Ammon's horn (tissue), 1 donor: ENCODE data around the gene MACROD2.
"Not testable (repeated sequence)": the region's sequence is repeated elsewhere in the genome, so short reads cannot be mapped to it uniquely, and the experiment has no call there.

Experiments
- DNase-seq: peaks from one replicate; pipeline ENCODE4 v3.0.0-alpha.2; 2016; ENCODE audit warnings: low spot score

MACROD2 gene

GRCh38 chr20:15451241-15451640, 1455.9 kb downstream of the MACROD2 start:
- DNase-seq, result no peak

- DNase-seq, result no peak
Measured at GRCh38 chr20:15455279-15455678, 1460.0 kb downstream of the MACROD2 start.

GRCh38 chr20:15461938-15462337, 1466.6 kb downstream of the MACROD2 start:
- DNase-seq, result no peak

DNA sequence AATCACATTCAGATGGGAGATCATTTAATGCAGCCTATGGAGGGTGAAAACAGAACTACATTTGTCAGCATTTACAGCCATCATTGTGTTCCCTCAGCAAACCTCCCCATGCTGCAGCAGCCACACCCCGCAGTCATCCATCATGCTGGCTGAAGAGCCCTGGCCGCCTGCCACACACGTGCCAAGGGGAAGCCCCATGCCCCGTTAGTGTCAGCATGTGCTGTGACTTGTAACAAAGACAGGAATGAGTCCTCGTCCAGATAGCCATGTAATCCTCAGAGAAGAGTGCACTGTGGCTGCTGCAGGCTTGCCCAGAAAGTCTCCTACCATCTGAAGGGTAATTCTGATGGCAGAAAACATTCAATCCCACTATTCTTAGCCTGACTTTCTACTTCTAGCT, 1480.2 kb downstream of the MACROD2 start:
- DNase-seq, result peak; percentile 19

DNA sequence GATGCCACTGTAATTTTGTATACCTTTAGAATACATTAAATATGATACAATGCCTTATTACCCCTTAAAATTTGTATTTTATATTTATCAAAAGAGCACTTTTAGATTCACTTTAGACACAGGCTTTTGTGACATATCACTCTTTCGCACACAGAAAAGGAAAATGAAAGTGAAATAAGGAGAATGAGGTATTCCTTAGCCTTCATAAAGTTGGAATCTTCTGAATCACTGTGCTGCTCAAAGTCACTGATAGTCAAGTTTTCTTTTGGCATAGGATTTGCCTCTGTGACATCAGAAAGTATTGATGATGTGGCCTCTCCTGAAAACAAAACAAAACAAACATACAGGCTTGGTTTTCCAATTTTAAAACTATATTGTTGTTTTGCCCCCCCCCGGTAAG, 1480.9 kb downstream of the MACROD2 start:
- no peak for DNase-seq

DNA sequence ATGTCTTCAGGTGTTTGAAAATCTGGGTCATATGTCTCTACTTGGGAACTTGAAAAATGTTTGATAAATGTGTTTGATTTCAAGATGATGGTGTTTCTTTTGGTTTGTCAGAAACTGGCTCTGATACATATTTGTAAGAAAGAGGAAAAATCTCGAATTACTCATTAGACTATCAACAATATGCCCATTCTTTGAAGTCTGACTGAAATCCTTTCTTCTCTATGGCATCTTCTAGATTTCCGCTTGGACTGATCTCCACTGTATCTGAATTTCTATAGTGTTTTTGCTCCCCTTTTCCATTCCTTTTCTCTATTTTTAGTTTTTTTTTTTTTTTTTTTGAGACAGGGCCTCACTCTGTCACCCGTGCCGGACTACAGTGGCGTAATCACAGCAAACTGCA, 1481.5 kb downstream of the MACROD2 start:
- no peak for DNase-seq

DNA sequence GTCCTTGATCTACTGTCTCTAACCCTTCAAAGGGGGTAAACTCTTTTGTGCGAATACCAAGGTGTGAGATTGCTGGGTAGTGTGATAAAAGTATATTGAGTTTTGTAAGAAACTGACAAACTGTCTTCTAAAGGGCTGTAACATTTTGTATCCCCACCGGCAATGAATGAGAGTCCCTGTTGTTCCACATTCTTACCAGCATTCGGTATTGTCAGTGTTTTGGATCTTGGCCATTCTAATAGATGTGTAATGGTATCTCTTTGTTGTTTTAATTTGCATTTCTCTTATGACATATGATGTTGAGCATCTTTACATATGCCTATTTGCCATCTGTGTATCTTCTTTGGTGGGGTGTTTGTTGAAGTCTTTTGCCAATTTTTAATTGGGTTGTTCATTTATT, 1487.2 kb downstream of the MACROD2 start:
- no peak for DNase-seq

- no peak for DNase-seq
Measured at GRCh38 chr20:15485519-15485918, 1490.2 kb downstream of the MACROD2 start.

GRCh38 chr20:15487030-15487429, 1491.7 kb downstream of the MACROD2 start:
- DNase-seq, result no peak

GRCh38 chr20:15487682-15488081, 1492.4 kb downstream of the MACROD2 start:
- DNase-seq, result no peak

GRCh38 chr20:15491575-15491974, 1496.3 kb downstream of the MACROD2 start:
- DNase-seq, result no peak

GRCh38 chr20:15494851-15495250, 1499.5 kb downstream of the MACROD2 start:
- DNase-seq, result no peak

DNA sequence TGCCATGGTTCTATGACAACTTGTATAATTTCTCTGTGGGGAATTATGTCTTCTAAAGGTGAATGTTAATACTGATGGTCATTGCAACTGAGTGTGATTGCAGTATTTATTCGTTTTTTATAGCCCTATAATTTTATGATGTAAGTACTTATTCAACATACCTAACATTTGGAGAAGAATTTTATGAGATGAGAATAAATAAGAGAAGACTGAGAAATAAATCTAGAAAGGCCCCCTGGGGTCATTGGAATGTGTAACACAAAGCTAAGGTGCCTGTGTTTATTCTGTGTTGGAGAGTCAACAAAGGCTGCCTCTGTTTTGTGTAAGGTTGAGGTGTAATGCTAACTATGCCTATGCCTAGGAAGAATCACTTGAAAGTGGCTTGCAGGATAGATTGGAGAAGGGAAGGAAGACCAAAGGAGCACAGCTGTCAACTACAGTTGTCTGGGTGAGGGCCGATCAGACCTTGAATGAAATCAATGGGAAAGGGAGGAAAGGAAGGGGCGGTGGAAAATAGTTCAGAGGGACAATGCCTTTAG, 1501.3 kb downstream of the MACROD2 start:
- DNase-seq, result no peak

- no peak for DNase-seq
Measured at GRCh38 chr20:15498926-15499325, 1503.6 kb downstream of the MACROD2 start.

- no peak for DNase-seq
Measured at GRCh38 chr20:15506311-15506710, 1511.0 kb downstream of the MACROD2 start.

- no peak for DNase-seq
Measured at GRCh38 chr20:15507151-15507550, 1511.8 kb downstream of the MACROD2 start.

- DNase-seq, result no peak
Measured at GRCh38 chr20:15511551-15511950, 1516.2 kb downstream of the MACROD2 start.

DNA sequence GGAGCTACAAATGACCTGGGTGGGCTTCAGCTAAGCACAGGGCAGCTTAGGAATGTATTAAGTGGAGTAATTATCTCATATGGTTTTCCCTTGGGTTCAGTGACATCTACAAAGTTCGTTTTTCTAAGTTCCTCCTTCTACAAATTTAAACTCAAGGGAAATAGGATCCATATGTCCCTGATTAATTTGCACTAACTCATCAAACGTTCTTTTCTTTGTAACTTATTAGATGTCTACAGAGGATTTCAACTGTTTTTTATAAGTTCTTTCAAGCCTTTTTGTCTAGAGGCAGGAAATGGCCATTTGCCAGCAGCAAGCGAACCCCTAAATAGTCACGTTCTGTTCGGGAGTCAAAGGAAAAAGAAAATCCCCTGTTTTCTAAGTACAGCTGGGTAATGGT, 1517.6 kb downstream of the MACROD2 start:
- DNase-seq, result no peak

- peak; percentile 14 for DNase-seq
Measured at GRCh38 chr20:15515691-15516090, 1520.4 kb downstream of the MACROD2 start.

- DNase-seq, result no peak
Measured at GRCh38 chr20:15520930-15521524, 1525.7 kb downstream of the MACROD2 start.

GRCh38 chr20:15523400-15523799, 1528.1 kb downstream of the MACROD2 start:
- no peak for DNase-seq

DNA sequence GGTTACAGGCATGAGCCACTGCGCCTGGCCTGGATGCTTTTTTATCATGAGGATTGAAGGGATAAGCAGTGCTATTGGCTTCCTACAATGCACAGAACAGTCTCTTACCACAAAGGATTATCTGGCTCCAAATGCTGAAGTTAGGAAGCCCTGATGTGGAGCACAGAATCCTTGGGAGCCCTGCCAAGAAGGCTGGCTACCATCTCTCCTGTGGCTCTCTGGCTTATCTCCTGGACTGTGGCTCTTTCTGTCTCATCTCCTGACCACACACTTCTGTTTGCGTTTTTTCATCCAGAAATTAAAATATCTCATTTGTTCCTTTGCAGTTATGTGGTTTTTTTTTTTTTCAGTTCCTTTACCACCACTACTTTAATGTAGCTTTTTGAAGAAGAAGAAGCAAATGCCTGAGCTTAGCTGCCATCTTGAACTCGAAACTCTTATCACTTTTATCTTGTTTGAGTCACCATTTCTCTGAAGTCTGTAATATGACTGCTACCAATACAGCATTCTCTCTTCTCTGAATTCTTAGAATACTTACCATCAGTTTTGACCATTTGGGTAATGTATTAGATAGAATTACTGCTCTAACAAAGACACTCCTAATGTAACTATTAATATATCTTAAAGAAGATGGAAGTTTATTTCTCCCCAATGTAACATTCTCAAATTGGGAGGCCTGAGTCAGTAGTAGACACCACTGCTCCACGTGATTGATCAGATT, 1533.2 kb downstream of the MACROD2 start:
- no peak for DNase-seq

DNA sequence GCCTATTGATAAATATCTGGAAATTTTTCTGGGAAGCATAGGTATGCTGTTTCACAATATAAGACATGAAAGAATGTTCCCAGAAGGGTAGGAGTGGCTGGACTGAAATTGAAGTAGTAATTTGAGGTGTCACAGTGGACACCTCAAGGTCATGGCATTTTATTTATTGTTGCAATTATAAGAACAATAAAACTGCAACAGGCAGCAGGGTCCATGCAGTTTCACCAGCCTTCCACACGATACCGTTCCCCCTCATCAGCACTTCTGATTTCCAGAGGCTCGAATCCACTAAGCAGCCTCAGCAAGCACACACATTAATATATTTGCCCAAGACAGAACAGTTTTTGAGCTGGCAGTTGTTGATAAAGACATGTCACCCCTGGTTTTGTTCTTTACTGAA, 1540.5 kb downstream of the MACROD2 start:
- DNase-seq, result no peak

DNA sequence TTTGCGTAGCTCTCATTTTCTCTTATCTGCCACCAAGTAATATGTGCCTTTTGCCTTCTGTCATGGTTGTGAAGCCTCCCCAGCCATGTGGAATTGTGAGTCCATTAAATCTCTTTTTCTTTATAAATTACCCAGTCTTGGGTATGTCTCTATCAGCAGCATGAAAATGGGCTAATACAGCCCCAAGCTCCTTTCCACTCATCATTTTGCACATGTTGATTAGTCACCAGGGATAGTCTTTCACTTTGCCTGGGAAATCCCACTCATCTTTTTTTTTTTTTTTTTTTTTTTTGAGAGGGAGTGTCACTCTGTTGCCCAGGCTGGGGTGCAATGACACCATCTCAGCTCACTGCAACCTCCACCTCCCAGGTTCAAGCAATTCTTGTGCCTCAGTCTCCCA, 1541.9 kb downstream of the MACROD2 start:
- DNase-seq, result not testable (repeated sequence)
